PFSK-1 (cell line): ENCODE results near the gene NDUFS8.

Experiments used
- FOXP2 ChIP-seq: optimal IDR thresholded peaks from 2 replicates; pipeline ENCODE3; 2011; ENCODE audit warnings: borderline replicate concordance, control low read depth, inconsistent platforms; ENCODE audit not compliant: insufficient read depth; ENCODE audit errors: extremely low read length, extremely low read depth
- POLR2AphosphoS5 ChIP-seq: IDR thresholded peaks from 2 replicates; pipeline ENCODE4 v1.6.1; 2012; ENCODE audit warnings: low read depth, mild to moderate bottlenecking, control low read depth, low read length, moderate library complexity

- no peak for TF ChIP-seq POLR2AphosphoS5
- no peak for TF ChIP-seq FOXP2
Measured at GRCh38 chr11:68008381-68009337, 21.8 kb upstream of the NDUFS8 start.
